GM19351 (cell line): ENCODE results near the gene TTYH3.
"Not testable (repeated sequence)": the region's sequence is repeated elsewhere in the genome, so short reads cannot be mapped to it uniquely, and the experiment has no call there.

Source experiments
- ATAC-seq: cut with Tn5 transposase; IDR thresholded peaks from one replicate; pipeline ENCODE4 v1.9.1; 2021; ENCODE audit warnings: mild to moderate bottlenecking, moderate library complexity; ENCODE audit not compliant: unreplicated experiment

Gene TTYH3

DNA sequence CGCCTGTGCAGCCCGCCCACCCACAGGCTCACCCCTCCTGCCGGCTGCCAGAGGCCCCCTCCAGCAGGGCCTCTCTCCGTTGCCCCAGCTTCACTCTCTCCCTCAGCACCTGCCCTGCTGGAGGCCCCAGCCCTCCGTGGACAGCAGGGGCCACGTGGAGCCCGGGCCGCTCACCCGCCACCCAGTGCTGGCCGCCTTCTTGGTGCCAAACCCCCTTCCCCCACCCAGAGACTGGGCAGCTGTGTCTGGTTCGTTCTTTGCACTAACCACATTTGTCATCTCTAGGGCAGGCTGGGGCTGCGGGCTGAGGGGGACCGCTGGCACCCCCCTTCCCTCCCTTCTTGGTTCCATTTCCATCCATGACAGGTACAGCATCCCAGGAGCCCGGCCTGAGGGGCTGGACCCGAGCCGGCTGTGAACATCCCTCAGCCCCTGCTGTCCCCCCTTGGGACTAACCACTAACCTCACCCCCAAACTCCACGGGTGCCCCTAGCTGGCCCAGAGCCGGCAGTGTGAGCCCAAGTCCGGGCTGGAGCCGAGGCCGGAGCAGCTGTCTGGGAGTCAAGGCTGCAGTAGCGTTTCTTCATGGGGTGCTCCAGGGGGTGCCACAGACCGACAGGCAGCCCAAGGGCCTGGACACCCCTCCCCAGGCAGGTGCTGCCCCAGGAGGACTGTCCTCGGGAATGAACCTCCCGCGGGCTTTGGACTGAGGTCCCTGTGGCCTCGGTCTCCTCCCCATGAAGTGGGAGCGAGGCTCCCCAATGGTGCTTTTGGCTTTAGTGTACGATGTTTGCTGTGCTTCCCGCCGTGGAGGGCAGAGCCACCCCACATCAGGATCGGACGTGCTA, 30.7 kb downstream of the TTYH3 start:
- no peak for ATAC-seq

DNA sequence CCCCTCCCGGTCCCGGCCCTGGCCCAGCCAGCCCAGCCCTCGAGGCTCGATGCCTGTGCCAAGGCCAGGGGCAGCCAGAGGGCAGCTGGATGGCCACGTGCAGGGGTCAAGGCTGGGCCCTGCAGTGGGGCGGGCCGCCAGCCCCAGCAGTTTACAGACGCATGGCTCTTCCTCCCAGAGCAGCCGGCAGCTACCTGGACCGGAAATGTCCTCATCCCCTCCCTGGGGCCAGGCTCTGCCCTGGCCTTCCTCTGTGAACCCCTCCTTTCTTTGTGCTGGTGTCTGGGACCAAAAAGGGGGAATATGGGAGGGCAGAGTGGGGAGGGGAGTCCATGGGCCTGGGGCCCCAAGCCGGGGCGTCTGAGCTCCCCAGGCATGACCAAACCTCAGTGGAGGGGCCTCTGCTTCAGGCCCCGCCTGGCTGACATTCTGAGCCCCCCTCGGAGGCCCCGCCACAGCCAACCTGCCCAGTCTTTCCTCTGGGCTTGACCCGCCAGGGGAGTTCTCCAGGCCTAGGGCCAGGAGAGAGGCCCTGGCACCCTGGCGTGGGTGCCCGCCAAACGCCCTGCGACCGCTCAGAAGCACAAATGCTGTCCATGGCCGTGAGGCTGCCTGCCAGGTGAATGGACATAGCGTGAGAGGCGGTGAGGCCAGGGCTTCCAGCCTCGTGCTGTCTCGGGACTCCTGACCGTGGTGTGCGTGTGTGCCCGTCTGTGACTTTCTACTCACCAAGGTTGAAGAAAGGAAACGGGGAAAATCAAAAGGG, 31.5 kb downstream of the TTYH3 start:
- ATAC-seq, result no peak

DNA sequence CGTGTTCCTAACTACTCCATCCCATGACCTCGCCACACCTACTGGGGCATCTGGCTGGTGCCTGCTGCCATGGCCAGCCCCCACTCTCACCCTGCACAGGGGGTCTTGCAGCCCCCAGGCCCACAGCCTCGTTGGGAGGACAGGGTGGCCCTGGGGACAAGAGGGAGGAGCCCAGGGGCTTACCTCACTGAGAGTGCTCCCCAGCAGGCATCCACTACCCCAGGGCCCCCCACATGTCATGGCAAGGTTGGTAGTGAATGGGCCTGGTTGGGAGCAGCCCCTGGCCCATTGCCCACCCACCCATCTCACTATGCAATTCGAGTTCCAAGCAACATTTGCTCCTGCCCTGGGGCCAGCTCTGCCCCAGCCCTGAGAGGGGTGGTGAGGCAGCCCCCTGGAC, 32.2 kb downstream of the TTYH3 start:
- no peak for ATAC-seq

DNA sequence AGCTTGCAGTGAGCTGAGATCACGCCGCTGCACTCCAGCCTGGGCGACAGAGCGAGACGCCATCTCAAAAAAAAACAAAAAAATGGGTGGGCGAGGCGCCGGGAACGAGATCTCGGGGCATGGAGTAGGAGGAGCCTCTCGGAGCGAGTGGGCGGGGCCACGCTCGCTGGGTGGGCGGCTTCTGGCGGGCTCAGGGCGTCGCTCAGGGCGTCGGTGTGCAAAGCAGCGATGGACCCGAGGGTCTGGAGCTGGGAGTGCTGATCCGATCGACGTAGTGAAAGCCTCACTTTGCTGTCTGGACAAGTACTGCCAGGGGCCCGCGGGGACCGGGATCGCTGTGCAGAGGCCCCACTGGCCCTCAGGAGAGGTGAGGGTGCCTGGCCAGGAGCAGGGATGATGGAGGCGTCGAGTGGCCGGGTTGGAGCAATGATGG, 33.6 kb downstream of the TTYH3 start:
- no peak for ATAC-seq

DNA sequence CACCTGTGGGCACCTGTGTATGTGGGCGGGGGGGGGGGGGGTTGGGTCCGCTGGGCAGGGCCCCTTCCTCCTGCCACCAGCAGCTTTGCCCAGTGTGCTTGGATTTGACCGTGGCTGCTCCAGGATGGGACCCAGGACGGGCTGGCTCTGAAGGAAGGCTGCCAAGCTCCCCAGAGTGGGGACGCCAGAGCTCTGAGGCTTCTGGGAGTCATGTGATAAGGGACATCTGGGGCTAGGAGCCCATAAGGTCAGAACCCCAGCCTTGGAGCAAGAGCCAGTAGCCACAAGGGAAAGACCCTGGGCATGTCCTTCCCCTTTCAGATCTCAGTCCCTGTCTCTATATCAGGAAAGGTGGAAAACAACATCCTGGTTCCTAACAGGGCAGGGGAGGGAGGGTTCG, 34.4 kb downstream of the TTYH3 start:
- ATAC-seq, result no peak

DNA sequence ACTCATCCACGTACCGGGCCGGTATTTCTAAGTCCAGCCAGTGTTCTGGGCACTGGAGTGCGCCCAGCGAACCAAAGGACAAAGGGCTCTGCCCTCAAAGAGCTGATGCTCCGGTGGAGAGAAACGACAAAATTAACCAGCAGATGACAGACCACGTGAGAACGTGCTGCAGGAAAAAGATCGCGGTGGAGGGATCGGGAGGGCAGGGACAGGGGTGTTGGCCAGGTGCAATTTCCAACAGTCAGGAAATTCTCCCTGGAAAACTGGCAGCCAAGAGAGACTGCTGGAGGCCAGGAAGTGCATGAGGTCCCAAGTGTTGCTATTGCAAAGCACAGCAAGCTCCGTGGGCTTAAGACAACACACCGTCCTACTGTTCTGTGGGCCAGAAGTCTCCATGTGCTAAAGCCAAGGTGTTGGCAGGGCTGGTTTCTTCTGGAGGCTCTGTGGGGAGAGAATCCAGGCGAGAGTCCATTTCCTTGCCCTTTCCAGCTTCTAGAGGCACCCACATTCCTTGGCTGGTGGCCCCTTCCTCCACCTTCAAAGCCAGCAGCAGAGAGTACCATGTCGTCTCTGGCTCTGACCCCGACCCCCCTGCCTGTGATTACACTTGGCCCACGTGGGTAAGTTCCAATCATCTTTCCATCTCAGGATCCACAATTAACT, 34.9 kb downstream of the TTYH3 start:
- no peak for ATAC-seq

DNA sequence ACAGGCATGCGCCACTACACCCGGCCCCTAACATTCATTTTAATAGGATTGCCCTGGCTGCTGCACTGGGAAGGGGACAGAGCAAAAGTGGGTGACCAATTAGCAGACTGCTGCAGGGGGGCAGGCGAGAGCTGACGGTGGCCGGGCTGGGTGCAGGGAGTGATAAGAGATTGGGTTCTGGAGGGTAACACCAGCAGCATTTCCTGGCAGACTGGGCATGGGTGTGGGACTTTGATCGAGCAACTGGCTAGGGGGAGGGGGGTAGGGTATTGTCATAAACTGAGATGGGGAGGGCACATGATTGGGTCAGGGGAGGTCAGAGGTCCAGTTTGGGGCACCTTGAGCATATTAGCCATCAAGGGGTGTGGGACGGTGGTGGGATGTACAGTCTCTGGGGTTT, 36.1 kb downstream of the TTYH3 start:
- no peak for ATAC-seq

DNA sequence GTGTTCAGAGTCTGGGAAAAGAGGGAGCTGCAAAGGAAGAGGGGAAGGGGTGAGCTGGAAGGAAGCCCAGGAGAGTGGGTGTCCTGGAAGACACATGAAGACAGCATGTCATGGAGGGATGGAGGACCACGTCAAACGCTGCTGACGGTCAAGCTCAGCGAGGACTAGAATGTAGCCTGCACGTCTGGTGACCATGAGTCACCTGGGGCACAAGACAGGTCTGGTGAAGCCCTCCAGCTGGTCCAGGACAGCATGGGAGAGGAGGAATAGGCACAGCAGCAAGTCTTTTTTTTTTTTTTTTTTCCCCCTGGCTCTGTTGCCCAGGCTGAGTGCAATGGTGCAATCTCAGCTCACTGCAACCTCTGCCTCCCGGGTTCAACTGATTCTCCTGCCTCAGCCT, 36.6 kb downstream of the TTYH3 start:
- no peak for ATAC-seq

DNA sequence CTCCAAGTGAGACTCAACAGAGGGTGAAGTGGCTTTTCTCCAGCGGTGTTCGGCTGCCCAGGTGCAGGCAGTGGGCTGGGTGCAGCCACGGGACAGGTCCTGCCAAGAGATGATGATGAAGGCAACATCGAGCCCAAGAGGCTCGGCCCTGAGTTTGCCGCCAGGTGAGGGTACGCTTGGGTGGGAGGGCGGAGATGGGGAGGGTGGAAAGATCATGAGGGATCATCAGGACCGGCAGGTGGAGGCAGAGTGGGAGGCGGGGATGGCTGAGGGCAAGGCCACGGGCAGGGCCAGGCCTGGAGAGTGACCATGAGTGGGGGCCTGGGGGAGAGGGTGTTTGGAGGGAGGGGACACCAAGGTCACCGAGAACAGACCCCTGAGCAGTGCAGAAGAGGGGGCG, 38.4 kb downstream of the TTYH3 start:
- ATAC-seq, result no peak

DNA sequence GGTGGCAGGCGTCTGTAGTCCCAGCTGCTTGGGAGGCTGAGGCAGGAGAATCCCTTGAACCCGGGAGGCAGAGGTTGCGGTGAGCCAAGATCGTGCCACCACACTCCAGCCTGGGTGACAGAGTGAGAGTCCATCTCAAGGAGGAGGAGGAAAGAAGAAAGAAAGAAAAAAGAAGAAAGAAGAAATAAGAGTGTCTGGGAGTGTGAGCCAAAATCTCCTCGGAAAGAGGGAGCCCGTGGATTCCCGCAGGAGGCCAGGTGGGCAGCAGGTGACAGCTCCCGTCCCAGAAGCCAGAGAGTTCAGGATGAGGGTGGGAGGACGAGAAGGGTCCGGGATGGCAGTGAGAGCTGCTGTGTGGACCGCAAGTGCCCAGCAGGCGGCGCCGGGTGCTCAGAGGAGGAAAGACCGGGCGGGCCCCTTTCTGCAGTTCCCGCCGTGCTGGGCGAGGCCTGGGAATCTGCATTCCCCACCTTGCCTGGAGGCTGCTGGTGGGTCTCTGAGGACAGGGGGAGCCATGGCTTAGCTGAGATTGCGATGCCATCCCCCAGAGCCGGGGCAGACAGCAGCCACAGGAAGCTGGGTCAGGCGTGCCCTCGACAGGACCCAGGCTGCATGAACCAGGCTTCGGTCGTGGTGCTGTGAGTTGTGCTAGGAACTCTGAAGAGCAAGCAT, 39.1 kb downstream of the TTYH3 start:
- peak; percentile 70 for ATAC-seq

DNA sequence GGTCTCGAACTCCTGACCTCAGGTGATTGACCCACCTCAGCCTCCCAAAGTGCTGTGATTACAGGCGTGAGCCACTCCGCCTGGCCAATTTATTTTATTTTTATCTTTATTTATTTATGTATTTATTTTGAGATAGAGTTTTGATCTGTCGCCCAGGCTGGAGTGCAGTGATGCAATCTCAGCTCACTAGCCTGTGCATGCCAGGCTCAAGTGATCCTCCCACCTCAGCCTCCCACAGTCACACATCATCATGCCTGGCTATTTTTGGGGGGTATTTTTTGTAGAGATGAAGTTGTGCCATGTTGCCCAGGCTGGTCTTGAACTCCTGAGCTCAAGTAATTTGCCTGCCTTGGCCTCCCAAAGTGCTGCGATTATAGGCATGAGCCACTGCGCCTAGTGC, 41.4 kb downstream of the TTYH3 start:
- not testable (repeated sequence) for ATAC-seq

DNA sequence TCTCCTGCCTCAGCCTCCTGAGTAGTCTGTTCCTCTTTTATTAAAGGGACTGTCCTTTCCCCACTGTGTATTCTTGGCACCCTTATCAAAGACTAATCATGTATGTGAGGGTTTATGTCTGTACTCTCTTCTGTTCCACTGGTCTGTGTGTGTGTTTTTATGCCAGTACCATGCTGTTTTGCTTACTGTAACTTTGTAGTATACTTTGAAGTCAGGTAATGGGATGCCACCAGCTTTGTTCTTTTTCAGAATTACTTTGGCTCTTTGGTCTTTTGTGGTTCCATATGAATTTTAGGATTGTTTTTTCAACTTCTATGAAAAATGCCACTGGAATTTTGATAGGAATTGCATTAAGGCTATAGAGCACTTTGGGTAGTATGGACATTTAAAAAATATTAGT, 42.1 kb downstream of the TTYH3 start:
- no peak for ATAC-seq

DNA sequence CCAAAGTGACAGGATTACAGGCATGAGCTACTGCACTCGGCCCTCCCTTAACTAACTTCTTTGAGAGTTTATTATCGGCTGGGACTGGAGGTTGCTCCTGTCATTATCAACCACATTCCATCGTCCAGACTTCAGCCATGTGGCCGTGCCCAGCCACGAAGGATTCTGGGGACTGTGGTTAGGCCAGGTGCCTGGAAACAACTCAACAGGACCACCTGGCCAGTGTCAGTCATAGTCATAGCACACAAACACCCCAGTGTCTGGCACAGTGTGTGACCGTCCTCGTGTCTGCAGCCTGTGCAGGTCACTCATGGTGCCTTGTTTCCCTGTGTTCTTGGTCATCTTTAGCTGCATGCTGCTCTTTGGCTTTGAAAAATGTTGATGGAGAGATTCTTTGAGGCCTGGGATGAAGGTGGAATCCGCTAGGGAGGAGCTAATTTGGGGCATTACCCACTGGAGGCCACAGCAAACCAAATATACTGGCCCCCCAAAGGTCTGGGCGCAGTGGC, 43.5 kb downstream of the TTYH3 start:
- no peak for ATAC-seq

DNA sequence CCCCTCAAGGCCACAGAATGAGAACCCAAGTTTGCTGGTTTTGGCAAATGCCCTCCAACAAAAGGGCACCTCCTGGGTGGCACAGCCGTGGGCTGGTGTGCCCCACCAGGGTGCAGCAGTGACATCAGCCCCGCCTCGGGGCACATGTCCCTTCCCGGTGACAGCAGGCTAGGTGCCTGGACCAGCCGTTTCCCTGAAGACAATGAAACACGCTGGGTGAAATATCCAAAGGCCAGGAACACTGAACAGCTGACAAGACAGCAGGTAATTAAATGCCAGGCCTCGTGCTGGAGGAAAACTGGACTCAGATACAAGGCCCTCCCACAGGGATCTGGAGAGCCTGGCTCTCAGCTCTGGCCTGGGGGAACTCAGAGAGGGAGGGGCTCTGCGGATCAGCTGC, 44.8 kb downstream of the TTYH3 start:
- ATAC-seq, result not testable (repeated sequence)

DNA sequence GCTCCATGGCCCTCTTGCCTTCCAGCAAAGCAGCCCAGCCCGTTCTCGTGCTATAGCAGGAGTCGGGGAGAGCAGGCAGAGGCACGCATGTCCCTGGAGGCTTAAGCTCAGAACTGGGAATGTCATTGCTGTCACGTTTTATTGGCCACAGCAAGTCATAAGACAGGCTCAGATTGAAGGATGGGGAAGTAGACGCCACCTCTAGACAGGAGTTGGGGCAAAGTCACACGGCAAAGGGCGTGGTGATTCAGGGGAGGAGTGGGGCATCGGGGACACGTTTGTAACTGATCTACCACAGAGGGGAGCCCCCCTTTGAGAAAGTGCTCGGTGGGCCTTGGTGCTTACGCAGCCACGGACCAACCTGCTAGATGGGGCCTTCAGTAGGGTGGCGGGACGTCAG, 46.7 kb downstream of the TTYH3 start:
- not testable (repeated sequence) for ATAC-seq

DNA sequence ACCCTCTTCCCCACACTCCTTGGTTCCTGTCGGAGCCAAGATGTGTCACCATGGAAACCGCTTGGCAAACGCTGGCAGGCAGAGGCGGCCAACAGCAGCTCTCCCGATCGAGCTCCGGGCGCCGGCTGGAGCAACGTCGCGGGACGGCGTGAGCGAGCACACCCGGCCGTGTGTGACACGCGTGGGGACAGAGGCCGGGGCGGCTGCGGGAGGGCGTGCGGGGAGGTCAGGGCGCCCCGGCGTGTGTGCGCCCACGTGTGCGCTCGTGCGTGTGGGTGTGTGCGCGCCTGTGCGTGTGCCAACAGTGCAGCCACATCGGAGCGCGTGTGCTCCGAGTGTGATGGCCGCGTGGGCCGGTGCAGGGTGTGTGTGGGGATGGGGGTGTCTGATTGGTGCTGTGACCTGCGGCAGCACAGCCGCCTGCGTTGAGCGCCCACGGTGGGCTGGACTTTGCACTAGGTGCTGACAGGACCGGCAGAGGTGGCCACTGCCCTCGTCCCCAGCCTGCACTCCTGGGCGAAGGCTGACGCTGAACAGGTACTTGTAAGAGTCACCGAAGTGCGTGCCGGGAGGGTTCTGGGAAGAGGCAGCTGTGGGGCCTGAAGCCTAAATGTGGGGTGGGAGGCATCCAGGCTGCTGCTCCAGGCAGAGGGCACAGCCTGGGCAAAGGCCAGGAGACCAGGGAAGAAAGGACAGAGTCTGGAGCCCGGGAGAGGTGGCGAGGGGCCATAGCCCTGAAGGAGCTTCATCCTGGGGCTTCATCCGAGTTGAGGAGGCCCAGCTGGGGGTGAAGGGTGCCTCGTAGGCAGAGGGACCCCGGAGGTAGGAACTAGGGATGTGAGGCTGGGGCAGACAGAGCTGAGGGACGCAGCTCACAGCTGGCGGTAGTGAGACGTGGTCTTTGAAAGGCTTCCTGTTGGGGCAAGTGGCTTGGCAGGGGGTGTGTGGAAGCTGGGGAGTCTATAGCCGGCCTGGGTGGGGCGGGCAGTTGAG, 47.6 kb downstream of the TTYH3 start:
- ATAC-seq, result not testable (repeated sequence)

DNA sequence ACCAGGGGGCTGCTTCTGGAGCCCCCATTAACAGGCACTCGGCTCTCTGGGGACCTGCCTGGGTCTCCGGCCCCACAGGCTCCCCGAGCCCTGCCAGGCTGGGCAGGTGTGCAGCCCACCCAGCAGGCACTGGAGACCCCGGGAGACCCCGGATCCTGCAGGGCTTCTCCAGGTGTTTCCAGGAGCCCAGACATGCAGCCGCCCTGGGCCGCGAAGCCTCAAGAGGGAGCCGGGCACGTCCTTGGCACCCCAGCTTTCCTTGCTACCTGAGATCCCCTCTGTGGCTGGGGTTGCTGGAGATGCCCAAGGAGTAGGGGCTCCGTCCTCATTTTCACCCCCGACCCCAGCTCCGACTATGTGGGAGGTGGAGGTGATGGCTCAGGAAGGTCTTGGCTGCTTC, 48.5 kb downstream of the TTYH3 start:
- no peak for ATAC-seq

DNA sequence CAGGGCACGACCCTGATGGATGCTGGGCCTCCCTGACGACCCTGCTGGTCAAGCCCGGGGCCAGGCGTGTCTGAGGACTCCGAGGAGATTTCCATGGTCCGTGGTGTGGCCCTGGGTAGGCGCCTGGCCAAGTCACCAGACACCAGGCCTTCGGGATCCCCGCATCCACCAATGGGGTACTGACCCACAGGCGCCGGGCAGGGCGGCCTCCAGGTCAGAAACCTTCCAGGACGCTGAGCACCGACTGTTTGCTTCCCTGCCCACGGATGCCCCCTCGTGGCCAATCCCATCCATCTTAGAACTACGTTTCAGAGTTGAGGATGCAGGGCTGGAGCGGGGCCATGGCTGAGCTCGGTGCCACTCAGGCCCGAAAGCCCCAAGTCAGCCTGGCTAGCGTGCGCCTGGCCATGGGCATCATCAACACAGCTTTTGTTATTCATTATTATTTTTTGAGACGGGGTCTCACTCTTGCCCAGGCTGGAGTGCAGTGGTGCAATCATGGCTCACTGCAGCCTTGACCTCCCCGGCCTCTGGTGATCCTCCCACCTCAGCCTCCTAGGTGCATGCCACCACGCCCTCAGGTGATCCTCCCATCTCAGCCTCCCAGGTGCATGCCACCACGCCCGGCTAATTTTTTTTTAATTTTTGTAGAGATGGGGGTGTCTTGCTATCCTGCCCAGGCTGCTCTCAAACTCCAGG, 49.2 kb downstream of the TTYH3 start:
- peak; percentile 54 for ATAC-seq
